GM19240 (cell line): ENCODE results near the gene ATP9B.
"Not testable (repeated sequence)": the region's sequence is repeated elsewhere in the genome, so short reads cannot be mapped to it uniquely, and the experiment has no call there.

Source experiments
- DNase-seq: peaks from one replicate; pipeline ENCODE4 v3.0.0; 2011; ENCODE audit warnings: low spot score; ENCODE audit not compliant: insufficient read length

The ATP9B gene

DNA sequence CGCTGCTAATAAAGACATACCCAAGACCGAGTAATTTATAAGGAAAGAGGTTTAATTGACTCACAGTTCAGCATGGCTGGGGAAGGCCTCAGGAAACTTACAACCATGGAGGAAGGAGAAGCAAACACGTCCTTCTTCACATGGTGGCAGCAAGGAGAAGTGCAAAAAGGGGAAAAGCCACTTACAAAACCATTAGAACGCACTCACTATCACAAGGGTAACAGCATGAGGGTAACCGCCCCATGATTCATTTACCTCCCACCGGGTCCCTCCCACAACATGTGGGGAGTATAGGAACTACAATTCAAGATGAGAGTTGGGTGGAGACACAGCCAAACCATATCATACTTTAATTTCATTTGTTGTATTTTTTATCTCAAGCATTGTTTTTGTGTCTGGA, 67.5 kb downstream of the ATP9B start:
- DNase-seq: no peak

DNA sequence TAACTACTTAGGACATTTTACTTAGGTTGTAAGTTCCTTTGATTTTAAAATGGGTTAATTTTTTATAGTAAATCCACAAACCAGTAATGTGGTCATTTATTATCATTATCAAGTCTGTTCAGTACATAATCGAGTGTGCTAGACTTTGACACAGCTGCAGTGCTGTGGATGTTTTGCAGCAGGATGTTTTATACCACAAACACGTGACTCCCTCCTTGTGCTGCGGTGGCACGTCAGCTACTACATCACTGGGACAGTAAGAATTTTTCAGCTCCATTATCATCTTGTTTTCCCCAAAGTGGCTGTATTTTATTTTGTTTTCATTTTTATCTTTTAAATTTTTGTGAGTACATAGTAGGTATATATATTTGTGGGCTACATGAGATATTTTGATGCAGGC, 70.0 kb downstream of the ATP9B start:
- DNase-seq: no peak

DNA sequence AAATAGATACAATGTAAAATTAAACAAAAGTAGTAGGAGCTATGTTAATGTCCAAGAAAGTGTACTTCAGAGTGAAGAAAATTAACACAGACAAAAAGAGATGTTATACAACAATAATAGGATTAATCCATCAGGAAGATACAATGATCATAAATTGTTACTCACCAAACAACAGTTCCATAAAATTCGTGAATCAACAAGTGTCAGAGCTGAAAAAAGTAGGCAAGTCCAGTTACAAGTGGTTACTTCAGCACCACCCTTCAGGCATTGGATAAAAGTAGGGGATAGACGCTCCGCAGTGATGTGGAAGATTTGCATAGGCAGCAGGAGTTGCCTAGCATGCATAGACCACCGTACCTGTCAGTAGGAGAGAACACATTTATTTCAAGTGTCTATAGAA, 77.8 kb downstream of the ATP9B start:
- no peak for DNase-seq

DNA sequence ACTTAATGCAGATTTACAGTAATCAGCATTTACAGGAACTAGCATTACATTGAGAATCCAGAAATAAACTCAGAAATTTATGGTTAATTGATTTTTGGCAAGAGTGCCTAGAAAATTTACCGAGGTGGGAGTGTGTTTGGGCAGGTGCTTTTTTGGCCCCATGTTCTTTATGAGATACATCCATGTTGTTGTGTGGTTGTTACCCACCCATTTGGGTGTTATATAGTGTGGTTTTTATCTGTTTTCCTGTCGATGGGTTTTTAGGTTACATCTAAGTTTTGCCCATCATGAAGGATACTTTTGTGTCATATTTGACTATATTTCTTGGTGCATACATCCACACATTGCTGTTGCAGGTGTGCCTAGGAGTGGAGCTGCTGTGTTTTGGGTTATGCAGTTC, 82.0 kb downstream of the ATP9B start:
- no peak for DNase-seq

DNA sequence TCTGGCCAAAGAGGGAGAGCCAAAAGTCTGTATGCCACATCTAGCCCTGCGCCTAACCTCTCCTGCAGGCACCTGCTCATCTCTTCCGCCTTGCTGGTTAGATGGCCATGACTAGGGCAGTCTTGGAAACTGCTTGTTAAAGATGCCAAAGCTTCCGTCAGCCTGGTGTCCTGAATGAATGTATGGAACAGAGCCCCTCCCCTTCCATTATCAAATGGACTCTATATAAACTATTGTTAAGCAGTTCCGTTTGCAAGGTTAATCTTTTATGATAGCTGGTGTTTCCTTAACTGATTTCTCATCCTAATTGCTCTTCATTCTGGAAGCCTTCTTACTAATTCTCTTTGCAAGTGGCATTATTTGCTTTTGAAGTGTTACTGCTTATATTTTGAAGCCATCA, 87.1 kb downstream of the ATP9B start:
- no peak for DNase-seq

DNA sequence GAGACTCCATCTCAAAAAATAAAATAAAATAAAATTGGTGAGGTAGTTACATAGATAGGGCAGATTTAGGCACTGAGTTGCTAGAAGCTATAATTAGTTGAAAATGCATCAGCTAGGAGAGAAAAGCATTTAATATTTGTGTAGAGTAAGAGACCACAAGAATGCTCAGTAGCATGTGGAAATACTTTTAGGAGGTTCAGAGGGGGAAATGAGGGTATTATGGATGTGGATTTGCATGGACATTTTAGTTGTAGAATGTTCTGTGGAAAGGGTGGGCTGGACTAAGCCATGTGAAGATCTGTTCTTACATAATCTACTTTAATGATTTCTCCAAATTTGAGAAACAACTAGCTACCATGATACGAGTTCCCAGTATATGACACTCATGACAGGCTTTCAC, 95.5 kb downstream of the ATP9B start:
- no peak for DNase-seq

DNA sequence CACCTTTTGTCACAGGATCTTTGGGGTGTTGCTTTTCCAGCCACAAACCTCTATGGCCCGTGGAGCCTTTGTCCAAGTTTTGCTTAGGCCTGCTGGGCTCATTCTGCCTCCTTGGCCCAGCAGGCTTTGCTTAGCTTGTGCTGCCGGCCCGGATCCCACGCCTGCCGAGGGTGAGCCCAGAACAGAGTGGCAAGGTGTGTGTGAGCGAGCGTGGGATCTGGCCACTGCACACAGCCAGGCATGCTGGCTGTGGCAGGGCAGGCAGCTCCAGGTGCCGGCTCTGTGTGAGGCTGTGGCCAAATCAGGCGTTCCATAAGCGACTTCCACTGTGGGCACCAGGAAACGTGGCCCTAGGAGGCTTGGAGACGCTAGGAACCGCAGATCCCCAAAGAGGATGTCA, 97.5 kb downstream of the ATP9B start:
- DNase-seq: no peak

DNA sequence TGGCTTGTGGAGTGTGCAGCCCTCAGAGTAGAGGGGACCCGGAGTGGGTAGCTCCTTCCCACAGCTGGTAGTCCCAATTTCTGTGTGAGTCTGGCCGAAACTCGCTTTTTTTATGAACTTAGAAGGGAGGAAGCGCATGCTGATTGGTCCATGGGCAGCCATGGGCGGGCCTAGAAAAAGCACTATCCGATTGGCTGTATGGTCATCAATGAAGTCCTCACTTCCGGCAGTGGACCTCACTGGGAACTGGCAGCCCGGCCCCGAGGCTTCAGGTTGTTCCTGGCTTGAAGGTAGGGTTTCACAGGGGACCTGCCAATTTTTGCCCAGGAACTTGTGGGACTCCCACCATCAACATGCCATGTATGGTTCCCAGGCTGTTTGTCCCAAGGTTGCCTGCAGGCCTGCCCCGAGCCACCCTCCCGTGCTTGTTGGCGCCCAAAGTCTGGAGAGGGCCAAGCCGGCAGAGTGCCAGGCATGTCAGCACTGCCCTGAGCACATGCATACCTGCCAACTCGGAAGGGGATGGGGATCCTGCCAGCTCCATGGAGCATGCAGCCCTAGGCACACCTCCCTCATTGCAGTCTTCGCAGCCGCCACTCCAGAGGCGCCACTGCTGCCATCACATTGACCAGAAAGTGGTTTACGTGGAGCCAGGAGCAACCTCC, 98.5 kb downstream of the ATP9B start:
- no peak for DNase-seq

DNA sequence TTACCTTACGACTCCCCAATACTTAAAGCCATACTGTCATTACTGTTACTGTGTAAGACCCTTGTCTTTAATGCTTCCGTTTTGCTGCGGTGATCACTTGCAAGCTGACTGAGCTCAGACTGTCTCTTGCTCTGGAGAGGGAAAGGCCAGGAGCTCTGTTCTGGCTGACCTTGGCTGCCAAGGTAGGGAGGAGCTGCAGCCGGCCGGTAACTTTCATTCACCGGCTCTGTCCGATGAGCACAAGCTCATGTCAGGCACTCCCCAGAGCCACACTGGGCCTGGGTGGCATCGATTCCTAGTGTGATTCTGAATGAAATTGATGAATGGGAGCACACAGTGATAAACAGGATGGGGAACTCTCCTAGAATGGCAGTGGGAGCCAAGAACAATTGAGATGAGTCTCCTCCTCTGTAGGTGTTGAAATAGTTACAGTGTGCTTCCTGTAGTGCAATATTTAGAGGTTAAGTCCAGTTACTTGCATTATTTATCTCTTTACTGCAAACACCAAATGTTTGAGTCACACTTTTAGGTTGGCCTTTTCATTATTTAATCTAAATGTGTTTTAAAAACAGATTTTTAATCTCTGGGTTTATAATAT, 100.9 kb downstream of the ATP9B start:
- DNase-seq: no peak

DNA sequence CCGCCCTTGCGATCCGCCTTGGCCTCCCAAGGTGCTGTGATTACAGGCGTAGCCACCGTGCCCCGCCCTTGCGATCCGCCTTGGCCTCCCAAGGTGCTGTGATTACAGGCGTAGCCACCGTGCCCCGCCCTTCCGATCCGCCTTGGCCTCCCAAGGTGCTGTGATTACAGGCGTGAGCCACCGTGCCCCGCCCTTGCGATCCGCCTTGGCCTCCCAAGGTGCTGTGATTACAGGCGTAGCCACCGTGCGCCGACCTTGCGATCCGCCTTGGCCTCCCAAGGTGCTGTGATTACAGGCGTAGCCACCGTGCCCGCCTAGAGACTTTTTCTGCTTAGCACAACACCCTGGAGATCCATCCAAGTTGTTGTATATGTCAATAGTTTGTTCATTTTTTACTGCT, 103.1 kb downstream of the ATP9B start:
- DNase-seq: not testable (repeated sequence)

DNA sequence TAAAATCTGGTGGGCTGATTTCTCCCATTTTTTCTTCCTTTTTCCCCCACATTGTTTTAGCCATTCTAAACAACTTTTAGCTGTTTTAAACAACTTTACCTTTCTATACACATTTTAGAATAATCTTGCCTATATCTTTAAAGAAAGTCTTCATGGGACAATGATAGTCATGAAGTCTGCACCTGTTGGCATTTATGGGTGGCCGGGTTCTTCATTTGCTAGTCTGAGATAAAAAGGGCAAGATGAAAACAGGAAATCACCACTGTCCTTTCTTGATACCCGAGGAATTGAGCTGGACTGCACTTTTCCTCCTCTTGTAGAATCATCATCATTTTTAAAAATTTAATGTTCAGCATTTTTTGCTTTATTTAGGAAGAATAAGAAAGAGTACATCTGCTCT, 104.5 kb downstream of the ATP9B start:
- no peak for DNase-seq

DNA sequence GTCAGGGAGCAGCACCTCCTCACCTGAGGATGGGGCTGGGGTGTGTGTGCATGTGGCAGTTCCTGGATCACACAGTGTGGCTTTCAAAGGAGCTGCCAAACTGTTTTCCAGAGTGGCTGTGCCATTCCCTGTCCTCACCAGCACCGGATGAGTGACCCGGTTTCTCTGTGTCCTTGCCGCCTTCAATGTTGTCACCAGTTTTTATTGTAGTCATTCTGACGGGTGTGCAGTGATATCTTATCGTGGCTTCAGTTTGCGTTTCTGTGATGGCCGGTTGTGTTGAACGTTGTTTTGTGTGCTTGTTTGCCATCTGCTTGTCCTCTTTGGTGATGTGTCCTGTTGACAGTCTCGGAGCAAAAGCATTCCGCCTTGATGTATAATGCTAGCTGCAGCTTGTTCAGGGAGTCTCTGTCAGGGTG, 108.9 kb downstream of the ATP9B start:
- no peak for DNase-seq

DNA sequence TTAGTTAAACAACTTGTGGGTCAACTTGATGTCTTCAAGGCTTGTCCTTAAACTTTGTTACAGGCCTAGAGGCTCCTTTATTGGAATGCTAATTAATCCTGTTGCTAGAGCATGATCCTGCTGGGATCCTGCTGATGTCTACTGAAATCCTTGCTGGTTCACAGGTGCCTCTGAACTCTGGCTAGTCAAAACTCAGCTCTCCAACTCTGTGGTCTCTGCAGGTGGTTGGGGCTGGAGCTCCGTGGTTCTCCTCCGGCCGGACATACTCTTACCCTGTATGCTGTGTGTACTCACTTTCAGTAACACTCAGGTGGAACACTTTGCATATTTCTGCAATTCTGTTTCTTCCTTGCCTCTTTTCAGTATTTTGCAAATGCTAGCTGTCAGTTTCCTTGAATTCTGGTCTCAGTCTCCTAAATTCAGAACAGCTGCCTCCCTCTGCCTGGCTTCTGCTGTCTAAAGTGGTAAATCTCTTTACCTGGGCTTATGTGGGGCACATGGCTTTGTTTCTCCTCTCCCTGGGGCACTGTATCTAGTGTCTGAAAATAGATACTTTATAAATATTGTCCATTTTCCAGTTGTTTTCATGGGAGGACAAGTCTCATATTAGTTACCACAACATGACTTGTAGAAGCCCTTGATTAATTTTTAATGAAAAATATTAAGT, 113.0 kb downstream of the ATP9B start:
- no peak for DNase-seq

DNA sequence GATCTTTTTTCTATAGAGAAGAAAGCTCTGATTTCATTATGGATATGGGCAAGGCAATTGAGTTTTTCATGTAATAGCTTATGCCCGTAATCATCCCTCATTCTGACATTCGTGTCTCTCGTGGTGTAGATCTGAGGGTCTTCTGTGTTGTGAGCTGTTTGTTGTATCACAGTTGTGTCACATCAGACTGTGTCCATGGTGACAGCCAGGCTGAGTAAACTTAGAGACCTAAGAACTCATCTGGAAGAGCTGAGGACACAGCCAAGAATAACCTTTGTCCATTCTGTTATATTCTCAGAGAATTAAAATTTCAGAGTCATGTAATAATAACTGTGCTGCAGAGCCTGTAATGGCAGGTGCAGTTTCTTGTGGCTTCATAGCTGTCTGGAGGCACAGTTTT, 116.5 kb downstream of the ATP9B start:
- DNase-seq: no peak

DNA sequence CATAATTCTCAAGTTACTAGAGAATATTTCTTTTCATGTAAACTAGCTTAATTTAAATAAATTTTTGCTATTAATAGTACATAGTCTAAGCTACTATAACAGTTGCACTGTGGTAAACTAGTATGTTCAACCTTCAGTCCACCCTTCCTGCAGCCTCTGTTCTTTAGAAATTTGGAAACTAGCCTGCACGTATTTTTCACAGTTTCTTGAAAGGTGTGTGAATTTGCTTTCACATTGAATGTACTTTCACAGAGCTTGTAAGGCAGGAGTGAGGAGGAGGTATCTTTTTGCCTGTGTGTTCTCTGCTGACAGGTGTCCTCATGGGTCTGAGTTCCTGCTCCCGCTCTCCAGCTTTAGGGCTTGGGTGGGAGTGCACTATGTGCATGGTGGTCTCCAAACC, 117.5 kb downstream of the ATP9B start:
- DNase-seq: no peak

DNA sequence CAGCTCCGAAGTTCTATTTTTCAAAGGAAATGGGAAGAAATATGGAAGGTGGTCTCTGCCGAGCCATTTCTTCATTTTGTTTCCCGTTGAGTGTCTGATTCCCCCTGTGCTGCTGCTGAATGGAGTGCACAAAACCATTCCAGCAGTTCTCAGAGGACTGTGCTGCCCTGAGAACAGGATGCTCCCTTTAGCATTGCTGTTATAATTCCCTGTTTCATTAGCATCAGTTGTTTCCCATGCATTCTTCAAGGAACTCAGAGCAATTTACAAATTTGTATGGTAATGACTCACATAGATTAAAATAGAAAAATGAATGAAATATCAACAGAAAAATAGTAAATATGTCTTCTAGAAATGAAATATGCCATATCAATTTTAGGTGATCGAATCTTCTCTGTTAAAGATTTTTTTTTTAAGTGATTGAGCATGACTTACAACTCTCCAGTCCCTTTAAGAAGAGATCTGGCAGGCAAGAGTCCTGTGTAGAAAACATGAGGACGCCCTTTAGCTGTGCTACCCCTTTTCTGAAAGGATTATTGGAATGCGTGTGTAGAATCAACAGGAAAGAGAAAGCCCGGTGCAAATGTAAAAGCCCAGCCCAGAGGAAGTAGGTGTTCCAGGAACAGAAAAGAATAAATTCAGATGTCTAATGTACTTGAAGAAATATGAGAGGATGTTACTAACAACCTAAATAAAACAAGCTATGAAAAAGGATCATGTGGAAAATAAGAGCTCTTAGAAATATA, 118.5 kb downstream of the ATP9B start:
- DNase-seq: no peak

DNA sequence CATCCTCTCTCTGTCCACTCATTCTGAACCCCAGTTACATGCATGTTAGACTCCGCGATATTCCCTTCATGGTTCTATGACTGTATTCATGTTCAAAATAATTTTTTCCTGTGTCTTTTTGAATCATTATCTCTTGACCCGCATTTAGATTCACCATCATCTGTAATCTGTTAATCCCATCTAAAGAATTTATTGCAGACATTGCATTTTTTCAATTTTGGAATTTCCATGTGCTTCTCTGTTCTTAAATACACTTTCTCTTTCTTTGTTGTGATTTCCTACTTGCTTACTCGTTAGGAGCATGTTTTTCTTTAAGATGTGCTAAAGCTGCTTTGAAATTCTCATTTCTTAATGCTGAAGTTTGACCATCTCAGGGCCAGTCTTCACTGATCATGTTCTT, 122.2 kb downstream of the ATP9B start:
- DNase-seq: no peak

DNA sequence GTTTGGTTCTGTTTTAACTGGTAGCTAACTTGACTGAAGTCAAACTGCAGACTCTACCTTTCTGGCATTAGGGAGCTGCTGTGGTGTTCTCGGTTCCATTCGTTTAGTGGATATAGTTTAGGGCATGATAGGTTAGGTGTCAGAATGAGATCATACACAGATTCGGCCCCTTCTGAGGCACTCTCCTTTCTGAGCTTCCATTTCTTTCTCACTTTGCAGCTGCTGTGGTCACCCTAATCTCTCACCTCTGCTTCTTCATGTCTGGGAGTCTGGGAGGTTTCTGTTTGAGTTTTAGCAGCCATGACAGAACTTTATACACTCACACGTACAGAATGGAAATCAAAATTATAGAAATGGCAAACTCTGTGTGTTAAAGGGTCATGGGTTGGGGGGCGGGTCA, 122.8 kb downstream of the ATP9B start:
- DNase-seq: no peak

DNA sequence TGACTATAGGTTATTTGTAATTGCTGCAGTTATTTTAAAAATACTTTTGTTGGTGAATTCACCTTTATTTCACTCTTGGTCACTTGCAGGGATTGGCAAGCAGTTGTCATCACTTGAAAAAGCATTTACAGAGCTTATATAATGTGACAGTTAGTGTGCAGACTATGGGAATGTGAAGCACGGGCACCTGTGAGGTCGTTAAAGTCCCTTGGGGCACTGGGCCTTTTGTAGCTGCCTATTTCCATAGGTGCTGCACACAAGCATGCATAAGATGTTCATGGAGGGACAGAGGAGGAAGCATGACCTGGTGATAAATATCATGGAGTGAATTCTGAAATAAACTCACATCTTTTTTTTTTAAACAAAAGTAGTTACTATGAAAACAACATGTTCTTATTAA, 124.6 kb downstream of the ATP9B start:
- DNase-seq: no peak

DNA sequence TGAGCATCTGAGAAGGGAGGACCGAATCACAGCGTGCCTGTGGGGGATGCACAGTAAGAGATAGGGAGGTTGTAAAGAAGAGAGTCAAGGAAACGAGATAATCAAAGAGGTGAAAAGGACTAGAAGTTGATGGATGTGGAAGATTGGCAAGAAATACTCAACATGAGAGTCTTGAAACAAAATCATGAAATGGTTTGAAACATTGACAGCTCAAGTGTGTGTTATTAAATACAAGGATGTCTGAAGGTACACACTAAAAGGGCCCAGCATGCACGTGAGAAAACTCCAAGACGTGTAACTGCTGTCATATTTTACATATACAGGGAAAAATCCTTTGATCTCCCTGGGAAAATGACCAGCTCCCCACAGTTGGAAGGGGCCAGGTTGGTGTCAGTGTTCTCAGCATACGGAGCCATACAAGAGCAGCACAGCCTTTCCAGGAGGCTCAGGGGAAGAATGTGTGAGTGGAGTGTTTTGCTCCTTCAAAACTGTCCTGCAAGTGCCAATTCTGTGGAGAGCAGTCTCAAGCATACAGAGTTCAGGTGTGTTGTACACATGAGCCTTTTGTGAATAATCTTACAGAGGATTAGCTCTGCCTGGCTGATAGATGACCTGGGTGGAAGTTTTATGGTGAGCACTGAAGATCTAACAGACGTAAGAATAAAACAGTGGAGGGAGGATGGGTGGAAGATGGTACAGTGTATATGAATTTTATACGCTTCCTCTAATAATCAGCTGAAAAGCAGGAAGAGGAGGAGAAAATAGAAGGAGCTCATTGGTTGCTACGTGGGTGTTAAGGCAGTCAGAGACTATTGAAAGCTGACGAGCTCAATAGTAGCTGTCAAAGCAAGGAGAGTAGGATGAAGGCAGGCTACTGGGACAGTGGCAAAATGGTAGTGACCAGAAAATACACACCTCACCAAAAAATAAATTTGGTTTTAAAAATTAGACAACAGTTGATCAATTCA, 126.8 kb downstream of the ATP9B start:
- no peak for DNase-seq

DNA sequence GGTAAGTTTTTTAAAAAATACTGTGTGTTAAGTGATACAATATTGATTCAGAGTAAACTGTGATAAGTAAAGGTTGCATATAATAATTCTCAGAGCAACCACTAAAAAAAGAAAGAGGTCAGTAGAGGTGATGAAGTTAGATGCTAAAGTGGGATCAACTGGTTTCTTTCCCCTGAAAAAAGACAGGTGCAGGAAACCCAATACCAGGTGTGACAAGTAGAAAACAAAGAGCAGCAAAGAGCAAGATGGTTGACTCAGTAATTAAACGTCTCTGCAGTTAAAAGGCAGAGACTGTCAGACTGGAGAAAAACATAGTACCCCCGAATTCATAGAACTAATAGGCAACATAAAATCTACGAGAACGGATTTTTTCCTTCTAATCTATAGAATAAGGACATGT, 128.3 kb downstream of the ATP9B start:
- no peak for DNase-seq
